ENCODE results near the gene TMEM237.

- TF ChIP-seq CTCF (IDR thresholded peaks at IDR 0.05) (no peak), POLR2AphosphoS5 (IDR thresholded peaks at IDR 0.05; ENCODE audit: low read depth, low read length) (no peak), JUND (IDR thresholded peaks at IDR 0.05) (no peak), TAF1 (IDR thresholded peaks at IDR 0.05; ENCODE audit: borderline replicate concordance, low read depth, low read length) (no peak), SMC3 (IDR thresholded peaks at IDR 0.05; ENCODE audit: low read depth, low read length) (no peak), YY1 (IDR thresholded peaks at IDR 0.05; ENCODE audit: low read depth) (no peak), MXI1 (IDR thresholded peaks at IDR 0.05; ENCODE audit: low read depth, low read length) (no peak), RFX5 (IDR thresholded peaks at IDR 0.05; ENCODE audit: low read length) (no peak), SIN3A (IDR thresholded peaks at IDR 0.05; ENCODE audit: borderline replicate concordance, low read depth, low read length) (no peak), TCF12 (IDR thresholded peaks at IDR 0.05) (no peak), GATA2 (CRISPR knock-in tag; IDR thresholded peaks at IDR 0.05) (no peak)
- TF ChIP-seq, protein P1, sequence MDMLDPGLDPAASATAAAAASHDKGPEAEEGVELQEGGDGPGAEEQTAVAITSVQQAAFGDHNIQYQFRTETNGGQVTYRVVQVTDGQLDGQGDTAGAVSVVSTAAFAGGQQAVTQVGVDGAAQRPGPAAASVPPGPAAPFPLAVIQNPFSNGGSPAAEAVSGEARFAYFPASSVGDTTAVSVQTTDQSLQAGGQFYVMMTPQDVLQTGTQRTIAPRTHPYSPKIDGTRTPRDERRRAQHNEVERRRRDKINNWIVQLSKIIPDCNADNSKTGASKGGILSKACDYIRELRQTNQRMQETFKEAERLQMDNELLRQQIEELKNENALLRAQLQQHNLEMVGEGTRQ (IDR thresholded peaks at IDR 0.05; ENCODE audit: borderline replicate concordance, low read depth, low read length) = no peak
Measured at GRCh38 chr2:201674794-201675193, 31.5 kb upstream of the TMEM237 start.

All from SK-N-SH (cell line).